H1 (cell line): Measurements from ENCODE around the gene ADAMTS1. TPM values are rescaled to one million over a fixed set of nuclear protein-coding genes. Genes with fewer than 3 reads are reported as not detected.

Experiments used
- CHD7 ChIP-seq: fragments of 300-600 bp; sonication (generic); IDR thresholded peaks from 2 replicates; pipeline ENCODE4 v1.7.1; 2012; ENCODE audit warnings: low read length, moderate library complexity, mild to moderate bottlenecking, inconsistent platforms; ENCODE audit not compliant: insufficient replicate concordance
- polyA plus RNA-seq, 7 experiments: library from polyadenylated mRNA; depleted of rRNA in 3 of 7; stranded (reverse) in 5 of 7; unstranded in 2 of 7; fragments of >200 nt in 5 of 7; fragments of 200-250 nt in 2 of 7; gene quantifications; 1 replicate in 5 of 7; 2 replicates in 1 of 7; 4 replicates in 1 of 7; pipeline versions ENCODE4 v1.2.1 to v1.2.3, GENCODE V29; 2011 to 2013; ENCODE audit warnings: missing spikeins in 2 of 7, mixed read lengths in 2 of 7
- total RNA-seq: library from RNA; stranded (reverse); fragmentation: NEBNext Ultra II Directional; extraction: Animal tissue kit (Norgen Biotek cat#: 25700); gene quantifications from 2 replicates; pipeline ENCODE4 v1.2.1, GENCODE V29; 2021

The ADAMTS1 gene
- total and polyA plus RNA-seq, 2 of the 8 experiments (the other 6 are each of a cell fraction or from before 2014, with no cell fraction given), result 10.7 to 22.4 TPM

GRCh38 chr21:26851109-26851944 lies 6.1 kb upstream of the ADAMTS1 start (continued):
- no peak for TF ChIP-seq CHD7
